Neural progenitor cell (in vitro differentiated cells): ENCODE measurements around the gene AEN.

Source experiments
- EZH2 ChIP-seq: fragments of 200-600 bp; sonication (generic); IDR thresholded peaks from 2 replicates; pipeline ENCODE4 v1.6.1; 2017; ENCODE audit warnings: antibody characterized with exemption, mild to moderate bottlenecking, moderate library complexity
- EZH2phosphoT487 ChIP-seq: fragments of 200-600 bp; sonication (generic); IDR thresholded peaks from 2 replicates; pipeline ENCODE4 v1.6.1; 2017; ENCODE audit warnings: antibody characterized with exemption
- TF ChIP-seq, protein P1 (sequence below): fragments of 200-600 bp; sonication (generic); IDR thresholded peaks from 2 replicates; pipeline ENCODE4 v1.5.1; 2017; ENCODE audit warnings: antibody characterized with exemption, mild to moderate bottlenecking

DNA sequence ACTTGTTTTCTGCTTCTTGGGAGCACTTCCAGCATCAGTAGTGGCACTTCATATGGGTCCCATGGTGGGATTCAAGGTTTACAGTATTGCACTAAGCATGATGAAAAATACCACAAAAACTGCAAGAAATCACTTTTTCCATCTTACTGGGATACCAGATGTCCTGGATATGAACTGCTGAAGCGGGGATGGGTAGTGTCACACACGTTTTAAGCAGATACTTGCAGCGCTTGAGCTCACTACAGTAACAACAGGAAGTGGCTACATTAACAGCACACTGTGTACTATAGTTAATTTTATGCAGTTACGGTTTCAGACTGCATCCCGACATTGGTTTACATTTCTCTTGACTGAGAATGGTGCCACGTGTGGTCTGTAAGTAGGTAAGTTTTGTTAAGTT is 14.2 kb downstream of the AEN start:
- TF ChIP-seq, protein P1, sequence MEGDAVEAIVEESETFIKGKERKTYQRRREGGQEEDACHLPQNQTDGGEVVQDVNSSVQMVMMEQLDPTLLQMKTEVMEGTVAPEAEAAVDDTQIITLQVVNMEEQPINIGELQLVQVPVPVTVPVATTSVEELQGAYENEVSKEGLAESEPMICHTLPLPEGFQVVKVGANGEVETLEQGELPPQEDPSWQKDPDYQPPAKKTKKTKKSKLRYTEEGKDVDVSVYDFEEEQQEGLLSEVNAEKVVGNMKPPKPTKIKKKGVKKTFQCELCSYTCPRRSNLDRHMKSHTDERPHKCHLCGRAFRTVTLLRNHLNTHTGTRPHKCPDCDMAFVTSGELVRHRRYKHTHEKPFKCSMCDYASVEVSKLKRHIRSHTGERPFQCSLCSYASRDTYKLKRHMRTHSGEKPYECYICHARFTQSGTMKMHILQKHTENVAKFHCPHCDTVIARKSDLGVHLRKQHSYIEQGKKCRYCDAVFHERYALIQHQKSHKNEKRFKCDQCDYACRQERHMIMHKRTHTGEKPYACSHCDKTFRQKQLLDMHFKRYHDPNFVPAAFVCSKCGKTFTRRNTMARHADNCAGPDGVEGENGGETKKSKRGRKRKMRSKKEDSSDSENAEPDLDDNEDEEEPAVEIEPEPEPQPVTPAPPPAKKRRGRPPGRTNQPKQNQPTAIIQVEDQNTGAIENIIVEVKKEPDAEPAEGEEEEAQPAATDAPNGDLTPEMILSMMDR: no peak
- TF ChIP-seq EZH2phosphoT487 (no peak), EZH2 (no peak)
